Uterus (tissue), 4 donors: Measurements from ENCODE around the gene CENPN. TPM values are rescaled to one million over a fixed set of nuclear protein-coding genes. Genes with fewer than 3 reads are reported as not detected.

Source experiments
- DNase-seq, 2 donors: peaks; one replicate each; pipeline ENCODE4 v3.0.0-alpha.2; 2019 to 2020
- H3K27ac ChIP-seq, 2 donors: fragments of 200-600 bp; sonication (generic); 1 replicate in 1 of 2; 2 replicates in 1 of 2; pipeline ENCODE4 v1.5.1; 2016 to 2018
- H3K27me3 ChIP-seq, 2 donors: fragments of 200-600 bp; sonication (generic); one replicate each; pipeline ENCODE4 v1.5.1; 2018 to 2019; ENCODE audit warnings: control low read depth in 1 of 2
- H3K36me3 ChIP-seq, 2 donors: fragments of 200-600 bp; sonication (generic); one replicate each; pipeline ENCODE4 v1.5.1; 2019; ENCODE audit warnings: control low read depth in 1 of 2
- H3K4me1 ChIP-seq, 2 donors: fragments of 200-600 bp; sonication (generic); one replicate each; pipeline ENCODE4 v1.5.1; 2018 to 2019; ENCODE audit warnings: control low read depth in 1 of 2
- H3K4me3 ChIP-seq, 2 donors: fragments of 200-600 bp; sonication (generic); 1 replicate in 1 of 2; 2 replicates in 1 of 2; pipeline ENCODE4 v1.5.1; 2018 to 2019; ENCODE audit warnings: mild to moderate bottlenecking in 1 of 2
- H3K9me3 ChIP-seq, 2 donors: fragments of 200-600 bp; sonication (generic); one replicate each; pipeline ENCODE4 v1.5.1; 2019; ENCODE audit warnings: control low read depth in 1 of 2
- CTCF ChIP-seq, 4 experiments: fragments of 200-600 bp in 2 of 4; fragments of 450-650 bp in 2 of 4; sonication (generic) in 2 of 4; IDR thresholded peaks; one replicate each; pipeline ENCODE4 v1.5.1; 2016 to 2019; ENCODE audit warnings: antibody characterized with exemption in 4 of 4, mild to moderate bottlenecking in 2 of 4, moderate library complexity in 1 of 4
- POLR2A ChIP-seq, 2 donors: fragments of 450-650 bp; IDR thresholded peaks; one replicate each; pipeline ENCODE4 v1.6.1; 2016; ENCODE audit warnings: antibody characterized with exemption in 2 of 2, mild to moderate bottlenecking in 1 of 2, moderate library complexity in 1 of 2
- intact Hi-C: fragments of 100-400 bp; cut with DNase I; formaldehyde crosslinking; loops from one replicate; pipeline ENCODE4 v1.15.1; 2023; ENCODE audit warnings: low total_unique reads
- total RNA-seq, 4 donors: library from RNA; depleted of rRNA in 3 of 4; stranded (reverse); fragments of >200 nt in 3 of 4; gene quantifications; one replicate each; pipeline versions ENCODE4 v1.1.0 to v1.2.4, GENCODE V29; 2014 to 2023
- donor health status: DM: yes; HTN: yes; CAD: no.

Gene CENPN
- total RNA-seq: 10 to 100 TPM in 1 of 4 donors, 1 to 10 TPM in 1, not detected in 2; 2.8 to 20.0 TPM

GRCh38 chr16:81006813-81007695, at the start of gene CENPN, which contains the start of gene CMC2:
CENPN (plus strand) TSS chr16:81007214; CDS start chr16:81011940, 4,726 bp downstream.
CMC2 (minus strand) TSS chr16:81006885; CDS start chr16:80997394, 9,491 bp downstream.
- TF ChIP-seq CTCF (IDR thresholded peaks at IDR 0.05) (peak in 3 of 4 experiments; percentile 20 to 38 (median 30)), POLR2A (IDR thresholded peaks at IDR 0.05) (peak; percentile 78 to 86)
- DNase-seq: peak; percentile 99
- no peaks in the 10 kb centered on the region for H3K9me3 ChIP-seq
- peaks cover 4 to 5% of the 10 kb centered on the region in 2 donors for H3K4me1 ChIP-seq
- peak within 1 kb of the TSS; percentile 95 to 98 for H3K27ac ChIP-seq
- no peaks in the 10 kb centered on the region for H3K36me3 ChIP-seq
- no peaks in the 10 kb centered on the region for H3K27me3 ChIP-seq
- H3K4me3 ChIP-seq: peak within 1 kb of the TSS; percentile 81 to 92
- intact Hi-C loops: loop anchor here (10.0 kb wide), 1 partner anchor 72 kb away; no protein-coding TSS in a partner anchor

GRCh38 chr16:80958284-80958683, 48.7 kb upstream of the CENPN start:
- Histone ChIP-seq H3K27me3 (no peaks in the 10 kb centered on the region), H3K9me3 (peaks cover 0 to 8% of the 10 kb centered on the region in 2 donors), H3K4me3 (no peak overlapping the region), H3K27ac (no peak overlapping the region), H3K36me3 (no peaks in the 10 kb centered on the region), H3K4me1 (no peaks in the 10 kb centered on the region)
- no peak for TF ChIP-seq POLR2A (IDR thresholded peaks at IDR 0.05)
- no peak for TF ChIP-seq CTCF (IDR thresholded peaks at IDR 0.05)
- no peak for DNase-seq
- intact Hi-C loops: no loop called here

- H3K4me3 ChIP-seq: no peak overlapping the region
Measured at GRCh38 chr16:80962879-80963278, 44.1 kb upstream of the CENPN start.

GRCh38 chr16:80964351-80964750, 42.7 kb upstream of the CENPN start:
- H3K27ac ChIP-seq: no peak overlapping the region
- H3K4me3 ChIP-seq: no peak overlapping the region
- TF ChIP-seq CTCF (IDR thresholded peaks at IDR 0.05) (no peak), POLR2A (IDR thresholded peaks at IDR 0.05) (no peak)
- H3K27me3 ChIP-seq: no peaks in the 10 kb centered on the region
- H3K9me3 ChIP-seq: no peaks in the 10 kb centered on the region
- DNase-seq: no peak
- intact Hi-C loops: no loop called here
- H3K36me3 ChIP-seq: no peaks in the 10 kb centered on the region
- H3K4me1 ChIP-seq: no peaks in the 10 kb centered on the region

More at GRCh38 chr16:80962879-80963278, 44.1 kb upstream of the CENPN start:
- TF ChIP-seq POLR2A (IDR thresholded peaks at IDR 0.05) (no peak), CTCF (IDR thresholded peaks at IDR 0.05) (no peak)
- H3K4me1 ChIP-seq: no peaks in the 10 kb centered on the region
- no peak for DNase-seq
- H3K9me3 ChIP-seq: peaks cover 0 to 8% of the 10 kb centered on the region in 2 donors
- no peaks in the 10 kb centered on the region for H3K36me3 ChIP-seq
- H3K27me3 ChIP-seq: no peaks in the 10 kb centered on the region
- H3K27ac ChIP-seq: no peak overlapping the region
- intact Hi-C loops: no loop called here

- no peak overlapping the region for H3K27ac ChIP-seq
- H3K9me3 ChIP-seq: no peaks in the 10 kb centered on the region
- no peaks in the 10 kb centered on the region for H3K36me3 ChIP-seq
- intact Hi-C loops: no loop called here
- DNase-seq: no peak
- H3K4me3 ChIP-seq: no peak overlapping the region
- no peaks in the 10 kb centered on the region for H3K27me3 ChIP-seq
- TF ChIP-seq CTCF (IDR thresholded peaks at IDR 0.05) (no peak), POLR2A (IDR thresholded peaks at IDR 0.05) (no peak)
- no peaks in the 10 kb centered on the region for H3K4me1 ChIP-seq
Measured at GRCh38 chr16:80966617-80967016, 40.4 kb upstream of the CENPN start.
